WTC11 (cell line): ENCODE results near the gene SYT5. TPM values are rescaled to one million over a fixed set of nuclear protein-coding genes. Genes with fewer than 3 reads are reported as not detected.

Experiments used
- ATAC-seq: fragments of 200-7000 bp; cut with Tn5 transposase; 2 replicates; pipeline ENCODE4 v1.10.0; 2021; ENCODE audit warnings: mild to moderate bottlenecking, moderate library complexity
- CTCF ChIA-PET: fragments of 300-600 bp; sonication (Branson Sonifier 250); formaldehyde crosslinking; loops from one replicate; lab custom pipeline; 2021; ENCODE audit warnings: antibody characterized with exemption; lab: Charles Lee
- POLR2A ChIA-PET: fragments of 350-600 bp; sonication (Branson Sonifier 250); formaldehyde crosslinking; loops from one replicate; lab custom pipeline; 2021; ENCODE audit warnings: antibody characterized with exemption; lab: Charles Lee
- DNase-seq: peaks from one replicate; pipeline ENCODE4 v3.0.0; 2021; ENCODE audit warnings: low spot score
- H3K27ac Mint-ChIP-seq: 2 replicates; pipeline ENCODE4 v1.8.0; 2021; ENCODE audit warnings: mixed read lengths
- H3K27me3 Mint-ChIP-seq: 2 replicates; pipeline ENCODE4 v1.8.0; 2021; ENCODE audit warnings: low read depth, mild to moderate bottlenecking, moderate library complexity, mixed read lengths
- H3K36me3 Mint-ChIP-seq: 2 replicates; pipeline ENCODE4 v1.8.0; 2021; ENCODE audit warnings: mixed read lengths
- H3K4me1 Mint-ChIP-seq: 2 replicates; pipeline ENCODE4 v1.8.0; 2022; ENCODE audit warnings: mixed read lengths
- H3K4me3 Mint-ChIP-seq: 2 replicates; pipeline ENCODE4 v1.8.0; 2021; ENCODE audit warnings: mild to moderate bottlenecking, moderate library complexity, mixed read lengths
- H3K9me3 Mint-ChIP-seq: 2 replicates; pipeline ENCODE4 v1.8.0; 2021; ENCODE audit warnings: mixed read lengths
- AFF4 ChIP-seq: sonication (generic); formaldehyde crosslinking; IDR thresholded peaks from 2 replicates; pipeline ENCODE4 v1.8.1; 2023; ENCODE audit warnings: mild to moderate bottlenecking, missing genetic modification reagents, borderline replicate concordance
- CBFB ChIP-seq: sonication (generic); formaldehyde crosslinking; IDR thresholded peaks from 2 replicates; pipeline ENCODE4 v1.8.1; 2022; ENCODE audit warnings: mild to moderate bottlenecking, low read depth, missing genetic modification reagents
- GABPB1 ChIP-seq: sonication (generic); formaldehyde crosslinking; IDR thresholded peaks from 2 replicates; pipeline ENCODE4 v1.8.1; 2023; ENCODE audit warnings: mild to moderate bottlenecking, missing genetic modification reagents
- MYBL2 ChIP-seq: sonication (generic); formaldehyde crosslinking; IDR thresholded peaks from 2 replicates; pipeline ENCODE4 v1.8.1; 2023; ENCODE audit warnings: mild to moderate bottlenecking, moderate library complexity, missing genetic modification reagents
- PREB ChIP-seq: sonication (generic); formaldehyde crosslinking; IDR thresholded peaks from 2 replicates; pipeline ENCODE4 v1.8.1; 2022; ENCODE audit warnings: mild to moderate bottlenecking, missing genetic modification reagents, moderate library complexity, borderline replicate concordance
- RORB ChIP-seq: fragments of 250-450 bp; sonication (Bioruptor Pico); IDR thresholded peaks from 2 replicates; pipeline ENCODE4 v1.9.0; 2021; ENCODE audit warnings: mild to moderate bottlenecking
- SMAD4 ChIP-seq: sonication (generic); formaldehyde crosslinking; IDR thresholded peaks from 2 replicates; pipeline ENCODE4 v1.8.0; 2022; ENCODE audit warnings: mild to moderate bottlenecking, missing genetic modification reagents
- TEAD4 ChIP-seq: sonication (generic); formaldehyde crosslinking; IDR thresholded peaks from 2 replicates; pipeline ENCODE4 v1.8.0; 2022; ENCODE audit warnings: mild to moderate bottlenecking, missing genetic modification reagents
- ZNF219 ChIP-seq: sonication (generic); formaldehyde crosslinking; IDR thresholded peaks from 2 replicates; pipeline ENCODE4 v1.8.0; 2023; ENCODE audit warnings: missing genetic modification reagents, mild to moderate bottlenecking, borderline replicate concordance
- microRNA-seq: library from miRNA; unstranded; fragments of <30 nt; microRNA quantifications from one replicate; pipeline ENCODE4 v1.2.0, GENCODE V29; 2022; ENCODE audit warnings: borderline number of aligned reads
- total RNA-seq: library from RNA; stranded (reverse); gene quantifications from 3 replicates; pipeline ENCODE4 v1.2.3, GENCODE V29; 2021

Gene SYT5
- total RNA-seq, 1 experiment from 2014 or later = 0.77 TPM

DNA sequence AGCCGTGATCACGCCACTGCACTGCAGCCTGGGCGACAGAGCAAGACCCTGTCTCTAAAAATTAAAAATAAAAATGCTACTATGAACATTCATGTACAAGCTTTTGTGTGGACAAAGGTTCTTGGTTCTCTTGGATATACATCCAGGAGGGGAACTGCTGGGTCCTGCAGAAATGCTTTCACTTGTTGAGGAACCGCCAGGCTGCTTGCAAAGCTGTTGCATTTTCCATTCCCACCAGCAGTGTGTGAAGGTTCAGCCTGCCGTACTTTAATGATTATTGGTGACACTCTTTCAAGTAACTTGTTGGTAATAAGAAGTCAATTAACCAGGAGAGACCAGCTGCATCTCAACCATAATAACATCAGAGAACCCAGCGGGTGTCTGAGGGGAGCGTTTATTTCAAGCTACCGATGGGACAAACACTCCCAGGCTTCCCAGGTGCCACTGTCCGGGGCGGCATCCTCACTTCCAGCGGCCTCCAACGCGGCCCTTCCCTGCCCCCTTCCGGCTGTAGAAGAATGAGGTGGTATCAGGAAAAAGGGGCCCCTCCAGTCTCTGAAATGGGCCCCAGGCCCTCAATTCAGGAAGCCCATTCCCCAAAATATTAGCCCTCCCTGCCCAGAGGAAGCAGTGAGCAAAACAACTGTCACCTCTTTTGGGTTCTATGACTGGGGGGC, 47.5 kb downstream of the SYT5 start (continued):
- TF ChIP-seq SMAD4 (CRISPR knock-in tag) (no peak), RORB (CRISPR knock-in tag) (no peak), GABPB1 (no peak), AFF4 (no peak), ZNF219 (CRISPR knock-in tag) (no peak)

DNA sequence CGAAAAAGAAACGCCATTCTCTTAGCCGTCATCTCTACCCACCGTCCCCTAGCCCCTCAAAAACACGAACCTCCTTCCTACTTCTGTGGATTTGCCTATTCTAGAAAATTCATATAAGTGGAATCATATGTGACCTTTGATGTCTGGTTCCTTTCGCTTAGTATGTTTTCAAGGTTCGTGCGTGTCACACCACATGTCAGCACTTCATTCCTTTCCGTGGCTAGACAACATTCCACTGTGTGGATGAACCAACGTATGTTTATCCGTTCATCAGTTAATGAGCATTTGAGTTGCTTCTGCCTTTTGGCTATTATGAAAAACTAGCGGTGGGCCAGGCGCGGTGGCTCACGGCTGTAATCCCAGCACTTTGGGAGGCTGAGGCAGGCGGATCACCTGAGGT, 48.7 kb downstream of the SYT5 start:
- TF ChIP-seq TEAD4 (no peak), CBFB (CRISPR knock-in tag) (no peak), RORB (CRISPR knock-in tag) (no peak), PREB (no peak), MYBL2 (CRISPR knock-in tag) (no peak)
- ChIA-PET POLR2A (no interaction called here), CTCF (interaction anchor here (1.6 to 3.6 kb wide), 2 partner anchors 10 to 250 kb away, joined by 8 to 26 read pairs; no protein-coding TSS in a partner anchor)
- Mint-ChIP-seq H3K9me3 (no peaks in the 10 kb centered on the region), H3K4me1 (peaks cover 23% of the 10 kb centered on the region), H3K27ac (no peak overlapping the region), H3K36me3 (peaks cover 3% of the 10 kb centered on the region; the same call in 1 of the 2 replicates), H3K27me3 (peaks cover 14% of the 10 kb centered on the region), H3K4me3 (no peak overlapping the region)
- DNase-seq = no peak
- no peak for ATAC-seq

Small RNAs within 50 kb of the gene (microRNA-seq; reads per million reads assigned to microRNA genes)
- not detected for gene MIR7975

Other genes starting within 250 kb of the SYT5 start
- gene NLRP7, start 232.8 kb downstream of the SYT5 start, total RNA-seq = 4.1 to 6.8 TPM (median 5.0 TPM) in 3 replicates
- 3.0 to 3.7 TPM (median 3.4 TPM) in 3 replicates for gene NLRP2, start 213.9 kb downstream of the SYT5 start, total RNA-seq
- gene GP6, start 142.0 kb downstream of the SYT5 start, total RNA-seq = 0.41 to 1.1 TPM (median 0.61 TPM) in 3 replicates
- 35.3 to 39.5 TPM (median 38.4 TPM) in 3 replicates for gene RDH13, start 117.1 kb downstream of the SYT5 start, total RNA-seq
- 38.9 to 43.8 TPM (median 42.8 TPM) in 3 replicates for gene EPS8L1, start 104.4 kb downstream of the SYT5 start, total RNA-seq
- gene PPP1R12C, start 62.7 kb downstream of the SYT5 start, total RNA-seq = 88.4 to 99.3 TPM (median 92.3 TPM) in 3 replicates
- 50.6 to 127 TPM (median 108 TPM) in 3 replicates for gene TNNT1, start 31.1 kb downstream of the SYT5 start, total RNA-seq
- 15.0 to 36.7 TPM (median 34.0 TPM) in 3 replicates for gene TNNI3, start 22.6 kb downstream of the SYT5 start, total RNA-seq
- 4.0 to 5.9 TPM (median 5.6 TPM) in 3 replicates for gene DNAAF3, start 13.7 kb downstream of the SYT5 start, total RNA-seq
- 0.41 to 0.63 TPM (median 0.44 TPM) in 3 replicates for gene PTPRH, start 29.2 kb upstream of the SYT5 start, total RNA-seq
- gene TMEM86B, start 48.5 kb upstream of the SYT5 start, total RNA-seq = 3.5 to 4.2 TPM (median 4.1 TPM) in 3 replicates
- 78.4 to 91.8 TPM (median 83.2 TPM) in 3 replicates for gene PPP6R1, start 78.7 kb upstream of the SYT5 start, total RNA-seq
- 57.1 to 65.2 TPM (median 60.9 TPM) in 3 replicates for gene HSPBP1, start 99.8 kb upstream of the SYT5 start, total RNA-seq
- gene BRSK1, start 103.7 kb upstream of the SYT5 start, total RNA-seq = 49.2 to 52.4 TPM (median 49.7 TPM) in 3 replicates
- gene TMEM150B, start 145.1 kb upstream of the SYT5 start, total RNA-seq = 0.44 to 0.50 TPM in 2 of 3 replicates, not detected in the other
- 49.1 to 63.1 TPM (median 52.3 TPM) in 3 replicates for gene KMT5C, start 159.6 kb upstream of the SYT5 start, total RNA-seq
- gene COX6B2, start 174.4 kb upstream of the SYT5 start, total RNA-seq = 4.1 to 8.0 TPM (median 4.3 TPM) in 3 replicates
- gene GARIN5B, start 183.0 kb upstream of the SYT5 start, total RNA-seq = 0.07 to 0.09 TPM in 2 of 3 replicates, not detected in the other
- gene IL11, start 190.2 kb upstream of the SYT5 start, total RNA-seq = 1.2 to 1.8 TPM (median 1.6 TPM) in 3 replicates
- 0.33 to 2.6 TPM (median 0.82 TPM) in 3 replicates for gene TMEM190, start 196.5 kb upstream of the SYT5 start, total RNA-seq
- gene TMEM238, start 204.0 kb upstream of the SYT5 start, total RNA-seq = 5.8 to 8.3 TPM (median 6.5 TPM) in 3 replicates
- gene RPL28, start 205.6 kb upstream of the SYT5 start, total RNA-seq = 2,505 to 2,895 TPM (median 2,837 TPM) in 3 replicates
- gene UBE2S, start 227.5 kb upstream of the SYT5 start, total RNA-seq = 442 to 516 TPM (median 467 TPM) in 3 replicates